Esophagus squamous epithelium (tissue), 5 donors: ENCODE data around the gene DENND1C. TPM values are rescaled to one million over a fixed set of nuclear protein-coding genes. Genes with fewer than 3 reads are reported as not detected.

ENCODE experiments used
- DNase-seq: peaks from one replicate; lab custom pipeline; 2025; lab: John Stamatoyannopoulos, UW
- H3K27ac ChIP-seq, 4 donors: fragments of 200-600 bp; sonication (generic); one replicate each; pipeline ENCODE4 v1.5.1; 2016 to 2019; ENCODE audit warnings: mild to moderate bottlenecking in 1 of 4
- H3K27me3 ChIP-seq, 4 donors: fragments of 200-600 bp; sonication (generic); 1 replicate in 3 of 4; 2 replicates in 1 of 4; pipeline versions ENCODE4 v1.5.1 to v1.6.0; 2017 to 2021; ENCODE audit warnings: antibody characterized with exemption in 1 of 4
- H3K36me3 ChIP-seq, 3 donors: fragments of 200-600 bp; sonication (generic); one replicate each; pipeline ENCODE4 v1.5.1; 2016 to 2019
- H3K4me1 ChIP-seq, 3 donors: fragments of 200-600 bp; sonication (generic); one replicate each; pipeline ENCODE4 v1.5.1; 2017 to 2019
- H3K4me3 ChIP-seq, 4 donors: fragments of 200-600 bp; sonication (generic); 1 replicate in 3 of 4; 2 replicates in 1 of 4; pipeline ENCODE4 v1.5.1; 2016 to 2019; ENCODE audit warnings: mild to moderate bottlenecking in 2 of 4, moderate library complexity in 1 of 4
- H3K9me3 ChIP-seq, 3 donors: fragments of 200-600 bp; sonication (generic); one replicate each; pipeline ENCODE4 v1.5.1; 2016 to 2019
- POLR2A ChIP-seq, 4 donors: fragments of 450-650 bp; IDR thresholded peaks; one replicate each; pipeline ENCODE4 v1.6.1; 2017; ENCODE audit warnings: antibody characterized with exemption in 4 of 4, mild to moderate bottlenecking in 4 of 4, moderate library complexity in 3 of 4
- WGBS, 2 donors: methylation state at CpG; one replicate each; pipeline ENCODE4 v1.1.5; 2018; 5-methylcytosine and 5-hydroxymethylcytosine counted together
- intact Hi-C: fragments of 100-400 bp; cut with DNase I; formaldehyde crosslinking; loops from one replicate; pipeline ENCODE4 v1.15.0; 2022
- total RNA-seq, 4 donors: library from RNA; depleted of rRNA; stranded (reverse); fragments of >200 nt; gene quantifications; one replicate each; pipeline ENCODE4 v1.1.0, GENCODE V29; 2016
- TF ChIP-seq, protein P1 (sequence below), 6 experiments: fragments of 450-650 bp in 4 of 6; fragments of 200-600 bp in 2 of 6; sonication (generic) in 2 of 6; IDR thresholded peaks; one replicate each; pipeline ENCODE4 v1.5.1; 2016 to 2019; ENCODE audit warnings: antibody characterized with exemption in 6 of 6, mild to moderate bottlenecking in 4 of 6, moderate library complexity in 4 of 6
- donor health status: DM: yes; HTN: yes; CAD: no.

Gene DENND1C
- total RNA-seq, 4 donors from 2014 or later, result 0.62 to 4.2 (median 1.2) TPM

- Histone ChIP-seq H3K36me3 (peaks cover 0 to 35% (median 0%) of the 10 kb centered on the region in 3 donors), H3K4me3 (no peak overlapping the region), H3K4me1 (peaks cover 0 to 31% (median 4%) of the 10 kb centered on the region in 3 donors), H3K27me3 (peaks cover 0 to 26% (median 0%) of the 10 kb centered on the region in 4 donors), H3K9me3 (no peaks in the 10 kb centered on the region), H3K27ac (no peak overlapping the region)
- WGBS, 2 donors, result 87 to 90% methylated on average over 1 to 4 of the region's 8 CpGs
- DNase-seq, result no peak
- no peak for TF ChIP-seq POLR2A (IDR thresholded peaks at IDR 0.05)
- TF ChIP-seq, protein P1, sequence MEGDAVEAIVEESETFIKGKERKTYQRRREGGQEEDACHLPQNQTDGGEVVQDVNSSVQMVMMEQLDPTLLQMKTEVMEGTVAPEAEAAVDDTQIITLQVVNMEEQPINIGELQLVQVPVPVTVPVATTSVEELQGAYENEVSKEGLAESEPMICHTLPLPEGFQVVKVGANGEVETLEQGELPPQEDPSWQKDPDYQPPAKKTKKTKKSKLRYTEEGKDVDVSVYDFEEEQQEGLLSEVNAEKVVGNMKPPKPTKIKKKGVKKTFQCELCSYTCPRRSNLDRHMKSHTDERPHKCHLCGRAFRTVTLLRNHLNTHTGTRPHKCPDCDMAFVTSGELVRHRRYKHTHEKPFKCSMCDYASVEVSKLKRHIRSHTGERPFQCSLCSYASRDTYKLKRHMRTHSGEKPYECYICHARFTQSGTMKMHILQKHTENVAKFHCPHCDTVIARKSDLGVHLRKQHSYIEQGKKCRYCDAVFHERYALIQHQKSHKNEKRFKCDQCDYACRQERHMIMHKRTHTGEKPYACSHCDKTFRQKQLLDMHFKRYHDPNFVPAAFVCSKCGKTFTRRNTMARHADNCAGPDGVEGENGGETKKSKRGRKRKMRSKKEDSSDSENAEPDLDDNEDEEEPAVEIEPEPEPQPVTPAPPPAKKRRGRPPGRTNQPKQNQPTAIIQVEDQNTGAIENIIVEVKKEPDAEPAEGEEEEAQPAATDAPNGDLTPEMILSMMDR (IDR thresholded peaks at IDR 0.05), result no peak
- intact Hi-C loops, result no loop called here
Observed at GRCh38 chr19:6467384-6467783, 14.2 kb downstream of the DENND1C start.

- WGBS, 2 donors, result 60% methylated on average over 3 of the region's 21 CpGs; no CpG with 5 or more reads in 1 of the 2 donors
- Histone ChIP-seq H3K4me3 (no peak overlapping the region), H3K27ac (no peak overlapping the region), H3K27me3 (peaks cover 0 to 26% (median 0%) of the 10 kb centered on the region in 4 donors), H3K9me3 (no peaks in the 10 kb centered on the region), H3K36me3 (peaks cover 0 to 35% (median 0%) of the 10 kb centered on the region in 3 donors), H3K4me1 (peaks cover 0 to 38% (median 9%) of the 10 kb centered on the region in 3 donors)
- intact Hi-C loops, result no loop called here
- DNase-seq, result no peak
- TF ChIP-seq, protein P1 (IDR thresholded peaks at IDR 0.05), result no peak
- no peak for TF ChIP-seq POLR2A (IDR thresholded peaks at IDR 0.05)
Observed at GRCh38 chr19:6466526-6467248, 14.9 kb downstream of the DENND1C start.

DNA sequence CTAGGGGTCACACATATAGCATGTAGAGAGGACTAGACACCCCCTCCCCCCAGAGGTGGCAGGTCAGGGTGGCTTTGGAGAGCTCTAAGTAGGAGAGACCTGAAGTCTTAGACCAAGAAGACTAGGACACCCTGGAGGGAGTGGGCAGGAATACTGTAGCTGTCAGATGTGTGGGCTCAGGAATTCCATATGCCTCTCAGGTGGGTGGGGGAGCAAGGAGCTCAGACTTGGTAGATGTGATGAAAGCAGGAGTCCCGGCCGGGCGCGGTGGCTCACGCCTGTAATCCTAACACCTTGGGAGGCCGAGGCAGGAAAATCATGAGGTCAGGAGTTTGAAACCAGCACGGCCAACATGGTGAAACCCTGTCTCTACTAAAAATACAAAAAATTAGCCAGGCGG is 15.9 kb downstream of the DENND1C start:
- DNase-seq, result no peak
- WGBS, 2 donors, result 87 to 94% methylated on average over 8 of the region's 8 CpGs
- intact Hi-C loops, result no loop called here
- no peak for TF ChIP-seq POLR2A (IDR thresholded peaks at IDR 0.05)
- TF ChIP-seq, protein P1 (IDR thresholded peaks at IDR 0.05), result no peak
- peaks cover 0 to 46% (median 10%) of the 10 kb centered on the region in 3 donors for H3K4me1 ChIP-seq
- peaks cover 0 to 35% (median 0%) of the 10 kb centered on the region in 3 donors for H3K36me3 ChIP-seq
- peaks cover 0 to 26% (median 0%) of the 10 kb centered on the region in 4 donors for H3K27me3 ChIP-seq
- peak overlapping the region in 1 of 4 donors; percentile 75 for H3K4me3 ChIP-seq
- H3K9me3 ChIP-seq, result no peaks in the 10 kb centered on the region
- H3K27ac ChIP-seq, result no peak overlapping the region

DNA sequence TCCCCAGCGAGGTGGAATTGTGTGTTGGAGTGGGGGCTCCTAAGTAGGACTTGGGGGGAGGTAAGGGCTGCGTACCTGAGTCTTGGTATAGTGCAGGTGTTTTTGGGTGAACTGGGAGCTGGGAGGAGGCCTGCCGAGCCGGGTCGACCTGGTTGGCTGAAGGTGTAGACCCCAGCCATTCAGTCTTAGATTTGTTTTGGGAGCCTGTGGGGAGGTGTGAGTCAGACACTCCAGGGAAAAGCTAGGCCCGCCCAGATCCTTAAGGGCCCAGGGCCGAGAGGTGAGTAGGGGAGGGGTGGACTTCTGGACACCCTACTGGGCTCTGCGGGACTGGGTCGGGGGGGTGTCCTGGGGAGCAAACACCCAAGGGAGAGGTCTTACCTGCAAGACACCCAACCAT is 16.6 kb downstream of the DENND1C start:
- Histone ChIP-seq H3K9me3 (no peaks in the 10 kb centered on the region), H3K36me3 (peaks cover 0 to 35% (median 0%) of the 10 kb centered on the region in 3 donors), H3K27me3 (peaks cover 0 to 26% (median 0%) of the 10 kb centered on the region in 4 donors), H3K27ac (peak overlapping the region in 3 of 4 donors; percentile 84 to 94 (median 91)), H3K4me1 (peaks cover 0 to 49% (median 10%) of the 10 kb centered on the region in 3 donors), H3K4me3 (peak overlapping the region; percentile 69 to 75 (median 73))
- intact Hi-C loops, result no loop called here
- TF ChIP-seq POLR2A (IDR thresholded peaks at IDR 0.05), result no peak
- TF ChIP-seq, protein P1 (IDR thresholded peaks at IDR 0.05), result no peak
- DNase-seq, result no peak
- 19 to 80% methylated on average over 1 to 9 of the region's 9 CpGs for WGBS, 2 donors
